K562 (cell line): ENCODE data around the gene GFI1. TPM values are rescaled to one million over a fixed set of nuclear protein-coding genes. Genes with fewer than 3 reads are reported as not detected.

Source experiments
- BCL6 ChIP-seq: fragments of 250-450 bp; sonication (Bioruptor Pico); IDR thresholded peaks from 2 replicates; pipeline ENCODE4 v1.4.0; 2020
- CCAR2 ChIP-seq: fragments of 200-400 bp; formaldehyde crosslinking; IDR thresholded peaks from 2 replicates; pipeline ENCODE4 v1.6.1; 2017; ENCODE audit warnings: mild to moderate bottlenecking, low read depth, low read length
- ELF4 ChIP-seq: fragments of 450-650 bp; formaldehyde crosslinking; IDR thresholded peaks from 2 replicates; pipeline ENCODE4 v1.4.0; 2022; ENCODE audit warnings: missing genetic modification characterization
- GATAD2A ChIP-seq: fragments of 450-650 bp; IDR thresholded peaks from 2 replicates; pipeline ENCODE4 v1.6.1; 2017
- HIVEP1 ChIP-seq: fragments of 250-450 bp; sonication (Bioruptor Pico); IDR thresholded peaks from 2 replicates; pipeline ENCODE4 v1.4.0; 2020; ENCODE audit warnings: mild to moderate bottlenecking
- KLF16 ChIP-seq: IDR thresholded peaks from 2 replicates; pipeline ENCODE4 v1.6.1; 2016; ENCODE audit warnings: antibody characterized with exemption
- MBD2 ChIP-seq: sonication (generic); IDR thresholded peaks from 2 replicates; pipeline ENCODE4 v1.6.1; 2016; ENCODE audit warnings: low read depth, borderline replicate concordance
- MCM3 ChIP-seq: fragments of 450-650 bp; IDR thresholded peaks from 2 replicates; pipeline ENCODE4 v1.6.1; 2016
- NCOA1 ChIP-seq: fragments of 450-650 bp; IDR thresholded peaks from 2 replicates; pipeline ENCODE4 v1.6.1; 2016; ENCODE audit warnings: low read depth
- NFIC ChIP-seq: fragments of 450-650 bp; IDR thresholded peaks from 2 replicates; pipeline ENCODE4 v1.6.1; 2017; ENCODE audit warnings: mild to moderate bottlenecking, inconsistent platforms
- NR4A1 ChIP-seq, 2 experiments: fragments of 250-450 bp in 1 of 2; fragments of 450-650 bp in 1 of 2; sonication (Bioruptor Pico) in 1 of 2; IDR thresholded peaks; 2 replicates each; pipeline versions ENCODE4 v1.4.0 to v1.6.1; 2016 to 2020; ENCODE audit warnings: mild to moderate bottlenecking in 2 of 2, missing compliant biosample characterization in 1 of 2, missing genetic modification characterization in 1 of 2, moderate library complexity in 1 of 2
- PHB2 ChIP-seq: fragments of 450-650 bp; IDR thresholded peaks from 2 replicates; pipeline ENCODE4 v1.6.1; 2017; ENCODE audit warnings: low read depth
- POLR2H ChIP-seq: IDR thresholded peaks from 2 replicates; pipeline ENCODE4 v1.6.1; 2016; ENCODE audit warnings: missing genetic modification characterization, low read depth, mild to moderate bottlenecking, control low read depth, missing compliant biosample characterization, moderate library complexity
- RBFOX2 ChIP-seq: fragments of 200-400 bp; formaldehyde crosslinking; IDR thresholded peaks from 2 replicates; pipeline ENCODE4 v1.6.1; 2017; ENCODE audit warnings: low read depth, mild to moderate bottlenecking, low read length, moderate library complexity
- RBM15 ChIP-seq: fragments of 200-400 bp; formaldehyde crosslinking; IDR thresholded peaks from 2 replicates; pipeline ENCODE4 v1.6.1; 2018; ENCODE audit warnings: mild to moderate bottlenecking, low read length, moderate library complexity; ENCODE audit not compliant: insufficient read depth
- STAT5A ChIP-seq: IDR thresholded peaks from 2 replicates; pipeline ENCODE4 v1.6.1; 2012; ENCODE audit warnings: low read length, inconsistent platforms, borderline replicate concordance
- TCF3 ChIP-seq: sonication (generic); formaldehyde crosslinking; IDR thresholded peaks from 2 replicates; pipeline ENCODE4 v1.4.0; 2020; ENCODE audit warnings: mild to moderate bottlenecking, missing genetic modification reagents
- TFAP4 ChIP-seq: sonication (generic); formaldehyde crosslinking; IDR thresholded peaks from 2 replicates; pipeline ENCODE4 v1.8.0; 2022; ENCODE audit warnings: missing genetic modification reagents, mild to moderate bottlenecking, moderate library complexity, borderline replicate concordance
- XRCC4 ChIP-seq: IDR thresholded peaks from one replicate; pipeline ENCODE4 v1.6.1; 2011; ENCODE audit not compliant: insufficient read depth, insufficient read length; ENCODE audit errors: extremely low read depth
- ZC3H4 ChIP-seq: sonication (generic); formaldehyde crosslinking; IDR thresholded peaks from 2 replicates; pipeline ENCODE4 v1.9.0; 2021; ENCODE audit warnings: missing genetic modification reagents, borderline replicate concordance
- ZNF175 ChIP-seq: fragments of 200-800 bp; sonication (Bioruptor generic); IDR thresholded peaks from 2 replicates; pipeline ENCODE4 v1.6.1; 2016; ENCODE audit warnings: low read depth, mild to moderate bottlenecking, missing genetic modification characterization, missing compliant biosample characterization
- ZNF239 ChIP-seq: fragments of 250-450 bp; sonication (Bioruptor Pico); IDR thresholded peaks from 2 replicates; pipeline ENCODE4 v1.4.0; 2020; ENCODE audit warnings: mild to moderate bottlenecking
- polyA plus RNA-seq, 8 experiments: library from polyadenylated mRNA; depleted of rRNA in 4 of 8; stranded (reverse) in 5 of 8; unstranded in 3 of 8; fragments of >200 nt; fragmentation: Nextera tagmentation in 2 of 8; fragmentation: Illumina TruSeq in 1 of 8; extraction: Ambion mirVana in 2 of 8; extraction: Trizol in 1 of 8; gene quantifications; 2 replicates each; pipeline versions ENCODE4 v1.2.1 to v1.2.3, GENCODE V29; 2011 to 2014; ENCODE audit warnings: inconsistent platforms in 1 of 8, missing spikeins in 1 of 8
- total RNA-seq, 7 experiments: library from RNA; depleted of rRNA in 6 of 7; stranded (reverse); fragments of >200 nt in 6 of 7; fragmentation: Illumina TruSeq in 2 of 7; extraction: Trizol in 2 of 7; gene quantifications; 2 replicates each; pipeline versions ENCODE4 v1.2.1 to v1.2.3, GENCODE V29; 2011 to 2021; ENCODE audit warnings: low replicate concordance in 1 of 7
- TF ChIP-seq, protein P1 (sequence below): fragments of 450-650 bp; IDR thresholded peaks from 2 replicates; pipeline ENCODE4 v1.6.1; 2016; ENCODE audit warnings: low read depth, mild to moderate bottlenecking, moderate library complexity
- TF ChIP-seq, protein P2 (sequence below), 2 experiments: fragments of 250-450 bp in 1 of 2; fragments of 450-650 bp in 1 of 2; sonication (Bioruptor Pico) in 1 of 2; IDR thresholded peaks; 2 replicates each; pipeline versions ENCODE4 v1.6.1 to v1.8.0; 2016 to 2021; ENCODE audit warnings: mild to moderate bottlenecking in 2 of 2, moderate library complexity in 2 of 2, missing compliant biosample characterization in 1 of 2, missing genetic modification characterization in 1 of 2

GFI1 gene
- total and polyA plus RNA-seq, 9 of the 15 experiments (the other 6 are each of a cell fraction or from before 2014, with no cell fraction given), result 0.07 to 0.93 (median 0.46) TPM

DNA sequence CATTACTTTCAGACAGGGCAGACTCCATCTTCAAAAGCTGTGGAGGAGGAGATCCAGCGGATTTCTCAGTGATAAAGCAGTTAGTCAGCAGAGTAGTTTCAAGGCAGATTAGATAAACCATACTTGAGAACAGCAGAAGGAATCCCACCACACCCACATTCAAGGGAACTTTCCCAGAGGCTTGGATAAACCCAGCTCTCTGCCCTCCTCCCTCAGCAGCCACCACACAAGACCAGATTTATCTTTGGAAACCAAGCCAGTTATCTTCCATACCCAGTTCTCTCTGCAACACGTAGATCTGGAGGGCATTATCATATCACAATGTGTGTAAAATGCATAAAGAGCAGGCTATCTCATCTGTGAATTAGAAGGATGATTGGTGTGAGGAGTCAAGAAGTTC, 40.2 kb downstream of the GFI1 start (continued):
- TF ChIP-seq, protein P1, sequence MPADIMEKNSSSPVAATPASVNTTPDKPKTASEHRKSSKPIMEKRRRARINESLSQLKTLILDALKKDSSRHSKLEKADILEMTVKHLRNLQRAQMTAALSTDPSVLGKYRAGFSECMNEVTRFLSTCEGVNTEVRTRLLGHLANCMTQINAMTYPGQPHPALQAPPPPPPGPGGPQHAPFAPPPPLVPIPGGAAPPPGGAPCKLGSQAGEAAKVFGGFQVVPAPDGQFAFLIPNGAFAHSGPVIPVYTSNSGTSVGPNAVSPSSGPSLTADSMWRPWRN, result peak; percentile 87
- TF ChIP-seq RBM15 (no peak), STAT5A (peak; percentile 72; the same call in 1 of the 2 replicates), ZNF175 (CRISPR knock-in tag) (peak; percentile 63; the same call in 1 of the 2 replicates), TCF3 (CRISPR knock-in tag) (peak; percentile 94), ZNF239 (CRISPR knock-in tag) (no peak), NCOA1 (0 out of 2 replicates have a peak, but pooled peaks have one; percentile 52), MBD2 (peak; percentile 74), HIVEP1 (CRISPR knock-in tag) (0 out of 2 replicates have a peak, but pooled peaks have one; percentile 26), GATAD2A (peak; percentile 63; the same call in 1 of the 2 replicates), ELF4 (CRISPR knock-in tag) (peak; percentile 95), CCAR2 (no peak), NR4A1 (CRISPR knock-in tag; IDR thresholded peaks at IDR 0.05) (no peak), NR4A1 (tag; IDR thresholded peaks at IDR 0.05) (0 out of 2 replicates have a peak, but pooled peaks have one; percentile 59), TFAP4 (CRISPR knock-in tag) (no peak), BCL6 (CRISPR knock-in tag) (0 out of 2 replicates have a peak, but pooled peaks have one; percentile 56), RBFOX2 (no peak), XRCC4 (no peak), NFIC (peak; percentile 85), KLF16 (peak; percentile 95), POLR2H (tag) (no peak), ZC3H4 (CRISPR knock-in tag) (no peak), PHB2 (peak; percentile 88), MCM3 (no peak)
- TF ChIP-seq, protein P2, sequence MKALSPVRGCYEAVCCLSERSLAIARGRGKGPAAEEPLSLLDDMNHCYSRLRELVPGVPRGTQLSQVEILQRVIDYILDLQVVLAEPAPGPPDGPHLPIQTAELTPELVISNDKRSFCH (CRISPR knock-in tag; IDR thresholded peaks at IDR 0.05), result no peak
- TF ChIP-seq, protein P2 (tag; IDR thresholded peaks at IDR 0.05), result no peak
